Measurements from ENCODE around the gene TBC1D1.
A peak's percentile ranks its signal among the peaks of the same experiment; 100 is the strongest.

TBC1D1 gene

DNA sequence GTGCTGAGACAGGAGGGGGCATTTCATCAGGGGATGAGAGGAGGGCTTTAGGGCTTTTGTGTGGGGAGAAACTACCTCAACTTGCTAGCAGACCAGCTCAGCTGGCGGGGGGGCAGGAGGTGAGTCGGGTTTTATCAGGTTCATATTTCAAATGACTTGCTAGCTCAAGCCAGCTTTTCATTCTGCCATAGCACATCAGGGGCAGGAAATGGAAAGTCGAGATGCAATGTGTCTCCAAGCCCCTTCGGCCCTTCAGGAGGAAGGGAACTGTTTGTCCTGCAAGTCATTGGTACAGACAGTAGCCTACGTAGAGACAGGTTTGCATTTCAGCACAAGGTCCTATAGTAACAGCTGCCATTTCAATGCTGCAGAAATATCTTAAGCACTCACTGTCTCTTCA, 263.4 kb downstream of the TBC1D1 start:
- no peak for DNase-seq

DNA sequence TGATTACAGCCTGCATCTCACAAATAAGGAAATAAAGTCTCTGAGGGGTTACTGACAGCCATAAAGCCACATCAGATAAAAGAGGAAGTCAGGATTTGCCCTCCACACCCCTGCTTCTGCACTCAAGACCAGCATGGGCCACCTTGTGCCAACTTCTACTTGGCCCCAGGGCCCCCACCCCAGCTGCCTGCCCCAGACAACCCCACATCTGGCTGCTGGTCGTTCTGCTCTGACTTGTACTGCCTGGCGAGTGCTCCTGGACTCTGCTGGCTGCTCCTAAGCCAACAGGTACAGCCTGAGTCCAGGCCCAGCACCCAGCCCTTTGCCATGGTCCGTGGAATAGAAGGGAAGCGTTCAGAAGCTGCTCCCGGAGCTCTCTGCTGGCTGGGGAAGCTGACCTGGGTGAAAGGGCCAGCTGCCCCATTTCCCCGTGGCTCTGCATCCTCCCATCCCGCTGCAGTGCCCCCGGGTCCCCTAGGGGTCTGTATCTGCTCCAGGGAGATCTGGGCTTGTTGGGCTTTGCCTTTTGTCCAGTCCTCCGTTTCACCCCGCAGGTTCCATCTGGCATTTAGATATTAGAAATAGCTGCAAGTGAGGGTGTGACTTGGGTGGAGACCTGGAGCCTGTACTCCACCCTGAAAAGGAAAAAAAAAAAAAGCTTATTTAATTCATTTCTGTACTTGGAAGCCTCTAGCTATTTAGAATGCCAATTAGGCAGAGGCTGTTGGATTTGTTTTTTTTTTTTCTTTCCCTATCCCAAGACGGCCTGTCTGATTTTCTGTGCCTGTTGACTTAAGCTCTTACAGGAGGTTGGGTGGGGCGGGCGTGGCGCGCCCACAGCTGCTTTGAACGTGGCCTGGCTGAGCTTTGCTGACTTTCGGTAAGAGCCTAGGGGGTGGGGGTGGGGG, 264.1 kb downstream of the TBC1D1 start:
- no peak for DNase-seq

DNA sequence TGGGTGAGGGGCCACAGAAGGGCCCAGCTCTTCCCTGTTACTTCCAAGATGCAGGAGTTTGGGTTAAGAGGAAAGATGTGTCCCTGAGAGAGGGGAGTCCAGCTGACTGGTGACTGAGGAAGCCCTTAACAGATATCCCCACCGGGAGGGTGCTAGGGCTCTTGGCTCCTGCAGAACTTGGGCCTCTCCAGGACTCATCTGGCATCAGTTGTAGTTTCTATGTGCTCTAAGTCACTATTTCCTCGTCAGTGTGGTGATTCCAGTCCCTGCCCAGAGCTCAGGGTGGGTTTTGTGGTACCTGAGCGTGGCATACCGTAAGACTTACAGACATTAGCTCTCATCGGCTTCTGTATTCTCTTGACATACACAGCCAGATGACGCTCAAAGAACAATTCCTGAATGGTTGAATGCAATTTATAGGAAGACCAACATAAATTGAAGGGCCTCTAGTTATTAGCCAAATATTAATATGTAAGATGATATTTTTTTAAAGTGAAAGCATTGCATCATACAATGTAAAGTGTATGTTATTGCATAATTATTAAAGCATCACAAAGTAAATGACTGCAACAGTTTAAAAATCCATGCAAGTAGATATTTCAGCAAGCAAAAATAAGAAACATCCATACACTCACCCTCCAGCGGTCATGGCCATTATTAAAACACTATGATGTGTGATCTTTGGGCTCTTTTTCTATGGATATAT, 264.9 kb downstream of the TBC1D1 start:
- no peak for DNase-seq

DNA sequence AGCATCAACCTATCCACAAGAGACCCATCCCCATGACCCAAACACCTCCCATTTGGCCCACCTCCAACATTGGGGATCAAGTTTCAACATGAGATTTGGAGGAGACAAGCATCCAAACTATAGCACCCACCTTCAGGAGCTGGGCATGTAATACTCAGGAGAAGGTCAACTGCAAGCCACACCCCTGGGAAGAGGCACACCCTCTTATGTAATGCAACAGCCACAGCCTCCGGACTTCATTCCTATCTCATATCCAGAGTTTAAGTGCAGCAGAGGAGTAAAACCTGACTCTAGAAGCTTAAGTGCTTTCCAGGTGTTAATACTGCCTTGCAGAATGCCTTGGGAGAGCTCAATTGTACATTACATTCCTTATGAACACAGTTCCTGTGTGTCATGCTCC, 266.7 kb downstream of the TBC1D1 start:
- no peak for DNase-seq

DNA sequence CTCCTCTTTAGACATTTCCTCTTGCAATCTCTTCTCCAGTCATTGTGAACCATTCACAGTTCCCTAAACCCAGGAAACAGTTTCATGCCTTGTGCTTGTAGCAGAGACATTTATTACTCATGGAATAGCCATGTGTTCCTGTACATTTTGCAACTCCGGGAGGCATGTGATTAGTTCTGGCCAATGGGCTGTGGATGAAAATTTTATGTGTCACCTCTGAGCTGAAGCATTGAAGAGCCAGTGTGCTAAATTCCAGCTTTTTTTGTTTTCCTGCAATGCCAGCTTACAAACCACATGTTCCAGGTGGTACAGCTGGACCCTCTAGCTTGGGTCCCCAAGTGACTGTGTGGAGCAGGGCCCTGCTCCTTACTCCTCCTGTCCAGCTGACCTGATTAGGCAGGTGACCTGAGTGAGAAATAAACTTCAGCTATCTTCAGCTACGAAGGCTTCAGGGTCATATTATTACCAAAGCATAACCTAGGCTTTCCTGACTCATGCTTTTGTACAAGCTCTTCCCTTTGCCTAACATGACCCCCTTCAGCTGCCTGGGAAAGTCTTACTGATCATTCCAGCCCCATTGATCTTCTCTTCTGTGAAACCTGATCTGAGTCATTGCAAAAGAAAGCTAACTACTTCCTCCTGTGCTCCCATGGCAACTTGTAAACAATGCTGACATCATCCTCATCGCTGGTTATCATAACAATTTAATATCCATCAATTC, 269.8 kb downstream of the TBC1D1 start:
- DNase-seq: peak; percentile 10

DNA sequence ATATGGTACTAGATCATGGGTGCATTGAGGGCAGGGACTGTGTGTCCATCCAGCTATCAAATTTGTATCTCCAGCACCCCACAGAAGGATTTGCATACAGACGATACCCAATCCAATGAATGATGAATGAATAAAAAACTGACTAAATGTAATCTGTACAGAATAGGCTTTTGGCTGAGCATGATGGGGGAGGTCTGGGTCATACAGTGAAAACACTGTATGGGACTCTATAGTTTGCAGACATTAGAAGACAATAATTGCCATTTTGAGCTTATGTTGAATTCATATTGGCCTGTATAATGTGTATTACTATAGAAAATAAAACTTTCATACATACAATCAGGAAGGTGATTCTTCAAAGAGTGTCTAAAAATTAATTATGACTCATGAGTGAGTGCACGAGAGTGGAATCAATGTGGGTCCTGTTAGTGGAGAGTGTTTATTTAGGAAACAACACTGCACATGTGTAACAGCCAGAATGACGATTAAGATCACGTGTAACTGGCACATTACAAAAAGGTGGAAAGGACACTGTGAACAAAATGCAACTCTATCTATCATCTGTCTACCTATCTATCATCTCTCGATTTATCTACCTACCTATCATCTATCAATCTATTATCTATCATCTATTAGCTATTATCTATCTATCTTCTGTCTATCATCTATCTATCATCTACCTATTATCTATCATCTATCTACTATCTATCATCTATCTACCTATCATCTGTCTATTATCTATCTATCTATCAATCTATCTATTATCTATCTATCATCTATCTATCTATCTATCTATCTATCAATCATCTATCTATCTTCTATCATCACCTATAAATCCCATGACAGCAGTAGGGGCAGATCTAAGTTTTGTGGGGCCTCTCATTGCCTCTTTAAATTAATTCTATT, 270.6 kb downstream of the TBC1D1 start:
- no peak for DNase-seq

DNA sequence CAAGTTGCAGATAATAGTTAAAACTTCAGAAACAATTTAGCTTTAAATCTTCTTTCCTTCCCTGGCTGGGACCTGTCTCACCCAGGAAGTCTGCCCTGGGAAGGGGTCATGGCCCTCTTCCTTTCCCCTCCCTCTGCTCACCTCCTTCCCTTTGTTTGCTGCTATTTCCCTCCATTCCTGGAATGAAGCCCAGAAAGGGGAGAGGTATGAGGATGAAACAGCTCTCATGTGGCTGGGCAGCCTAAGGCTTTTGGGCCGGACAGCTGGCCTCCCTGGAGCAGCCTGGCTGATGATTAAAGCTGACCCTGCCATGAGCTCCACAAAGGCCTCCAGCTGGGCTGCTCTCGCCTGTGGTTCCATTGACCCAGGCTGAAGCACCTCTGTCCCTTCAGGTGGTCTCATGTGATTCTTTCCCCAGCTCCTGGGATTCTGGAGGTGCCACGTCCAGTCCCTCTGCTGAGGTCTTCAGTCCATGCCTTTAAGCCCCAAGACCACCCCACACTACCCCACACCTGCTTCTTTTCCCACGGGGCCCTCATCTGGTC, 271.4 kb downstream of the TBC1D1 start:
- no peak for DNase-seq

DNA sequence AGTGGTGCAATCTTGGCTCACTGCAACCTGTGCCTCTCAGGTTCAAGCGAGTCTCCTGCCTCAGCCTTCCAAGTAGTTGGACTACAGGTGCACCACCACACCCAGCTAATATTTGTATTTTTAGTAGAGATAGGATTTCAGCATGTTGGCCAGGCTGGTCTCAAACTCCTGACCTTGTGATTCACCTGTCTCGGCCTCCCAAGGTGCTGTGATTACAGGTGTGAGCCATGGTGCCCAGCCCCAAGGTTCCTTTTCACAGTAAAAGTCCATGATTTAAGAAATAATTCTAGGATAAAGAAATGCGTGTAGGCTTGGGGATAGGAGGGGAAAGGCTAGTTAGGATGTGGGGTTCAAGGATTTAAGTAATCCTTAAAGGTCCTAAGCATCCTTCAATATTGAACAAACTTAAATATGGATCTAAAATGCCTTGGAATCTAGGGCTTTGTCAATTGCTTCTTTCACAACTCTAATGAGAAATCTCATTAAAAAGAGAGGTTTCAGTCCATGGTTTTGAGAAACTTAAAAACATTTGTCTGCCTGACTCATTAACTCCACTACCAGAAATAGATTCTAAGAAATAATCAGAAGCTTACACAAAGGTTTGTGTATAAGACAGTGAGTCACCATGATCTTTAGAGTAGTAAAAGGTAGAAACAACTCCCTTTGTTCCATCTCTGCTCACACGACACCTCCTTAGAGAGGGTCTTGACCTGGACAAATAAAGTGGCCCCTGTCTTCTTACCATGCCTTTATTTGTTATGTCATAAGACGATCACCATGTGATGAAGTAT, 272.5 kb downstream of the TBC1D1 start:
- no peak for DNase-seq

DNA sequence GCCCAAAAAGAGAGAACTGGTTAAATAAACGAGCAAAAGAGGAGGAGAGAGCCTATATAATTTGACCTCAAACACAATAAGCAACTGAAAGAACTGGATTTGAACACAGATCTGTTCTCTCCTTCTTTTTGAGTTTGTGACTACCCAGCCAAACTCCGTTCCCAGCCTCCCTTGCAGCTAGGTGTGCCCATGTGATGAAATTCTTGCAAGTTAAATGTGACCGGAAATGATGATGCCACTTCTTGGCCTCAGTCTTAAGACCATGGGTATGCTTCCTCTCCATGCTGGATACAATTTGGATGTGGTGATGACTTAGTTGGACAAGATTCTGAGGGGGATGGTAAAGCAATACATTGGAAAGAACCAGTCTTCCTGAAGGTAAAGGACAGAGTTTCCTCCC, 273.5 kb downstream of the TBC1D1 start:
- DNase-seq: no peak

DNA sequence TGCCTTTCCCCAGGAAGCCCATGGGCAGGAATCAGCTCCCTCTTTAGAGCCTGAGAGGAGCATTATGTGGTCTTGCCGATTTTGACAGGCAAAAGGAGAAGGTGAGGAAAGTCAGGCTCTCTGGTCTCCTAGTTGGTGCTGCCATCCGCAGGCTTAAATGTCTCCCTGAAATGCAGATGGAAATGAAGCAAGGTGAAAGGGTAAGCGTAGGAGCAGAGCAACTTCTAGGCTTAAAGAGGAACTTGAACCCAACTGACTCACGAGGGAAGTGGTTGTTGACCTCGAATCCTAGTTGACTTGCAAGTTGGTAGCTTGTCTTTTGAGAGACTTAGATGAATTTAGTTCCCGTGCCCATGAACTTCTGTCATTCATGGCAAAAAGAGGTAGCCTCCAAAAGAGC, 275.2 kb downstream of the TBC1D1 start:
- DNase-seq: no peak

DNA sequence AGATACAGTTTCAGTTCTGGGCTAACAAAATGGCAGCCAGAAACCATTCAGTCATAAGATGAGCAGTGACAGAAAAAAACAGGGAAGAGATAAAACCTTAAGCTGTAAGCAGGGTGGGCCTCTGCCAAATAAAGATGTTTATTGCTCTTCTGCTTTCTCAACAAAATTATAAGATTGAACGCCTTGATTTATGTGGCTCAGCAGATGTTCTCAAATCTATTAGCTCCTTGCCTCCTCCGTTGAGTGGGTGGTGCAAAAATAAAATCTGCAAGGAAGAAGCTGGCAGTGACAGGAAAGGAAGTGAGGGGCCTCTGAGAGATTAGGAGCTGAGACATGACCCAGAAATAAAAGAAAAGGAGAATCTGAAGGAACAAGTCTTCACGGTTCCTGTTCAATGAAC, 275.9 kb downstream of the TBC1D1 start:
- DNase-seq: no peak

DNA sequence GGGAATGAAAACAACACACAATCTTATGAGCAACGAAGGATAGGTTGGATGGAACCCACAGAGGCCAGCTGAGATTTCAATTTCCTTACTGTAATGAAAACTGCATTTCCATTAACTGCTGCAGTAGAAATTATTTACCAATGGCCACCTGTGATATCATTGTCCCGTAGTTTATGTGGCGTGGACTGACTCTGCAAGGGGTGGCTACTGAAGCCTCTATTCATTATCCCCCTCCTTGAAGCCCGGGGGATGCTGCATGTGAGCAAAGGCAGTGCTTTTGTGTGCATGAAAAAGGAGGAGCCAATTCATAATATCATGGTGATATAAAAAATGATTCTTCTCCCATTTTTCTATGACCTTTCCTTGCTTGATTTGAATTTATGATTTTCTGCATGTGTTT, 277.1 kb downstream of the TBC1D1 start:
- no peak for DNase-seq

DNA sequence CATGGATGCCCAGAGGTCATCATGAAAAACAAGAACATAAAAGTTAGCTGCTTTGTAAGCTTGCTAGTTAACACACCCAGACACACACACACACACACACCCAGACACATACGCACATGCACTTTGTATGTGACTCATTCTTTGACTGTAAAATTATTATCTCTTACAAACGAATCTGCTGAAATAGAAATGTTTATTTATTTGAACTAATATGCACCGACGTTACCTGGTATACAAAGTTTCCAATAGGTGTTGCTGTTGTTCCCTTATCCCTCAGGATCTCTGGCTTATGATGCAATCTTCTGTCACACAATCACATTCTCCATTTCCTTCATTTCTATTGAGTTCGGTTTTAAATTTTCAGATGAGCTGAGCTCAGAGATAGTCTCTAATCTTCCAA, 278.6 kb downstream of the TBC1D1 start:
- no peak for DNase-seq

DNA sequence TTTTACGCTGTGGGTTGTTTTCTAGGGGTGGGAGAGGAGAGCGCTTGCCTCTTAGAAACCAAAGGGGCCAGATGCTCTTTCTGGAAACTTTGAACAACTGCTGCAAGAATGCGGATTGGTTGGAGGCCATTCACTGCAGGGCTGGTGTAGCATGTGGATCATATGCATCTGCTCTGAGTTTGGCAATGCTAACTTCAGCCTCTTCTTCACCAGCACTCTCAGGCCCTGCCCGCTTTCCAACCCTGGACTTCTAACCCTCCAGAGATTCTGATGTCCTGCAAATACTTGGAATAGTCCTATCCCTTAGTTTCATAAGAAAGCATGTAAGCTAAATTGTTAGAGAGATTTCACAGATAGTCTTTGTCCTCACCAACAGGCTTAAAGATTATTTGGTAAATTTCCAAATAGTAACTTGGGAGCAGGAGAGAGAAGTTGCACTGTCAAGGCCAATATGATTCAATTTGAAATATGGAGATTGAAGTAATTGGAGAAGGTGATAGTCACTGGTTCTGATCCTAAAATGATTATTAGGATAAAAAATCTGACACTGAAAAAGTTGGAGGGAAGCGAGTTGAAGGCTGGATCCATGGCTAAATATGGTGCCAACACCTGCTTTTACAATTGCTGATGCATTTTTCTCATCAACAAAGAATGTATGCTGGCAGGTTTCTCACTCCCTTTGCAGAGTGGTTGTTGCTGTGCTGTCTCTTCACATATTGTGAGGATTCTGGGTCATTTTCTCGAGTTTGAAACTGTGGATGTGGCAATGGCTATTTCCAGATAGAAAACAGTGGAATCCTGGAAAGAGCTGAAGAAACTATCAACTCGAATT, 279.7 kb downstream of the TBC1D1 start:
- no peak for DNase-seq

DNA sequence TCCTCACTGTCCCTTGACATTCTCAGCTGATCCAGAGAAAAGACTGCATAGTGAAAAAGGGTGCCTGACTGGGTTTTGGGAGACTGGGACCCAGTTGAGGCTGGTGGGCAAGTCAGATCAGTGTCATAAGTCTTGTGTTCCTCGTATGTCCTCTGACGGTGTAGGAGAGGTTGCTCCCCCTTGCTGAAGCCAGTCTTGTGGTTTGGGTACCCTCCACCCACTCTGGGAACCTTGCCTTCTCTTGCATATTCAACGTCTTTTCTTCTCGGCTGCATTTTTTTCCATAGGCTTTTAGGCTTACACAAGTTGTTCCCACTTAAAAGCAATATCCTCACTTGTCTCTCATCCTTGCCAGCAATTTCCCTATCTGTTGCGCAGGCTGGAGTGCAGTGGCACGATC, 281.2 kb downstream of the TBC1D1 start:
- DNase-seq: no peak

DNA sequence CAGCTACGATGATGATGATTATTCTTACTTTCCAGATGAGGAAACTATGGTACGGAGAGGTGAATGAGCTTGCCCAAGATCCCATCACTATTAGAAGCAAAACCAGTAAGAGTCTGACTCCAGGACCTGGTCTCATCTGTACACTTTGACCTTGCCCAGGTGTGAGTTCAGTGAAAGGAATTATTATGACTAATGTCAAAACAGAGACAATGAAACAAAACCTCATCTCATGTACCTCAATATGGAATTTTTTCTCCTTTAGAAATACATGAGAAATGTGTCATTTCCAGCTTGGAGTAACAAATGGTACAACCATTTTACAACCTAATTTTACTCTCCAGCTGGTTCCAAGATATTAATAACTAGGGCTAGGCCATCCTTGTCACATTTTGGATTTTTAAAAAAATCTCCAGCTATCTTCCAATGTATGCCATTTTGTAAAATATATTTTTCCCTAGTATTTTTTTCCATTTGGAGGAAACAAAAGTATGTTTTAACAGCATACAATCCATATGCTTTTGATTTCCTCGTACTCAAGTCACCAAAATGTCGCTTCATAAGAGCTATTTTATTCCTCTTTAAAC, 283.1 kb downstream of the TBC1D1 start:
- DNase-seq: no peak

DNA sequence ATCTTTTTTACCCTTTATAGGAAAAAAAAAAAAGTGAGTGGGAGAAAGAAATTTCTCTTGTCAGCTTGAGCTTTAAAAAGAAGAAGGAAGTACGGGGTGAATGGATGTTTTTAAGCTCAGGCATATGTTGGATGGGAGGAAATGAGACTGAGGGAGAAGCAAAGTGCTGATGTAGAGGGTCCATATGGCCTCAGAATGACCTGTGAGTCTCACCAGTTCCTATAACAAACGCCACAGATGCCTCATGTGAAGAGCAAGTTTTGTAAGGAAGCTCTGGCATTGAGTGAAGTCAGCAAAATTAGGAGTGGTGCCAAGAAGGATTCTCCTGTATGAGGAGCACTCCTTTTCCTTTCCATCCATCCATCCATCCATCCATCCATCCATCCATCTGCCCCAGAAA, 283.9 kb downstream of the TBC1D1 start:
- DNase-seq: no peak

DNA sequence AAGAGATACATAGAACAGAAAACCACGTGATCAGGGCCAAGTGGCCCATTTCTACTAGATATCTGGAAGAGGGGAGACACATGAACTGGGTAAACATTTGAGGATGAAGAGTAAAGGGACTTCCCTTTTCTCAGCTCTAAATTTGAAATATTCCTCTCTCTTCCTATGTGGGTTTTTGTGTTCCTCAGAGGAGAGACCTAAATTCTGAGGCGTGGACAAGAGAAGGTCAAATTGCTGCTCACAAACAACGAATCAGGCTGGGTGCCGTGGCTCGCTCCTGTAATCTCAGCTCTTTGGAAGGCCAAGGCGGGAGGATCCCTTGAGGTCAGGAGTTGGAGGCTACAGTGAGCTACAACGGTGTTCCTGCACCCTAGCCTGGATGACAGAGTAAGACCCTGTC, 285.3 kb downstream of the TBC1D1 start:
- no peak for DNase-seq

DNA sequence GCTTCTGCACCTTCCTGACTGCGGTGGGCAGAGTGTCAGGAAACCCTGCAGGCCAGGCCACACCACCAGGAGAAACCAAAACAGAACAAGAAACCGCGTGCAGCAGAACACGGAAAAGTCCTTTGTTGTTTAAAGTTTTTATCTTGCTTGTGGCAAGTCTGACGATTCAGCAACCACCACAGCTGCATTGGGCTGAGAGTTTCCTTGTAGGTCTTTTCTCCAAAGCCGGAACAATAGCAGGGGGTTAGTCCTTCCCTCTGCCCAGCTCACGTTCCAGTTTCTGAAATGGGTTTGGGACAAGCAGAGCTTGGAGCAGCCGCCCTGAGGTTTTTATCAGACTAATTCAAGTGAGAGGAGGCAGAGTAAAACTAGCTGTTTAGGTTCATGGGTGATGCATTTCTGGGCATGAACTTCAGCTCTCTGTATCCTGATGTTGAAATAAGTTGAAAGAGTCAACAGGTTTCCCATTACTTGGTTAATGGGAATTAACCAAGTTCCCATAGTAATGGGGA, 286.2 kb downstream of the TBC1D1 start:
- DNase-seq: peak; percentile 22

All from T-helper 9 cell (primary cell).